K562 (cell line): ENCODE data around the gene SMIM10L1. TPM values are rescaled to one million over a fixed set of nuclear protein-coding genes. Genes with fewer than 3 reads are reported as not detected.

Source experiments
- ATAC-seq: fragments of 200-7000 bp; cut with Tn5 transposase; 3 replicates; pipeline ENCODE4 v1.9.1; 2020; ENCODE audit warnings: moderate library complexity
- BruUV-seq: library from RNA; stranded (reverse); fragments of 400-500 nt; replicated peaks from 2 replicates; lab custom pipeline; 2021; lab: Mats Ljungman, UMichigan
- CTCF ChIA-PET: fragments of 300-600 bp; formaldehyde crosslinking; extraction: SDS; loops from one replicate; lab custom pipeline; 2021; ENCODE audit warnings: low intra/inter-chr PET ratio; lab: Yijun Ruan, JAX
- POLR2A ChIA-PET: fragments of 300-600, 350-650 bp; sonication (Branson Sonifier 250); formaldehyde crosslinking; extraction: SDS; loops from one replicate; lab custom pipeline; 2021; ENCODE audit warnings: antibody characterized with exemption, inconsistent platforms; lab: Yijun Ruan, JAX
- DNase-seq, 4 experiments: peaks; one replicate each; pipeline versions ENCODE4 v3.0.0 to v3.0.0-alpha.2; 2011 to 2018; ENCODE audit warnings: low spot score in 3 of 4, mixed read lengths in 3 of 4; ENCODE audit errors: extremely low read depth in 1 of 4
- FAIRE-seq: peaks from 2 replicates; lab custom pipeline; 2011; peaks lifted over from hg19 to GRCh38; lab: Jason Lieb, UNC
- H2AFZ ChIP-seq: 2 replicates; pipeline ENCODE4 v1.6.0; 2011; ENCODE audit warnings: low read depth, low read length, control low read depth, inconsistent platforms
- H3K27ac ChIP-seq: fragments of 200-600 bp; 3 replicates; pipeline ENCODE4 v1.8.0; 2011; ENCODE audit warnings: low read depth, mild to moderate bottlenecking, control low read depth, inconsistent platforms, low read length, moderate library complexity, mixed read lengths; ENCODE audit errors: extremely low read depth
- H3K27me3 ChIP-seq, 2 experiments: fragments of 300-600 bp in 1 of 2; 2 replicates in 1 of 2; 3 replicates in 1 of 2; pipeline versions ENCODE4 v1.6.0 to v1.8.0; 2011; ENCODE audit warnings: inconsistent platforms in 2 of 2, low read length in 2 of 2, mild to moderate bottlenecking in 1 of 2, mixed read lengths in 1 of 2, moderate library complexity in 1 of 2; ENCODE audit not compliant: control insufficient read depth in 2 of 2, insufficient read depth in 2 of 2
- H3K36me3 ChIP-seq: fragments of 300-600 bp; 3 replicates; pipeline ENCODE4 v1.8.0; 2011; ENCODE audit warnings: mild to moderate bottlenecking, low read length, inconsistent platforms; ENCODE audit not compliant: control insufficient read depth, insufficient read depth
- H3K4me1 ChIP-seq, 2 experiments: fragments of 200-600 bp in 1 of 2; replicated peaks in 1 of 2; 2 replicates in 1 of 2; 3 replicates in 1 of 2; pipeline versions ENCODE4 v1.5.1 to v1.8.0; 2011; ENCODE audit warnings: inconsistent platforms in 2 of 2, low read length in 2 of 2, mild to moderate bottlenecking in 1 of 2, mixed read lengths in 1 of 2, moderate library complexity in 1 of 2; ENCODE audit not compliant: control insufficient read depth in 2 of 2, insufficient read depth in 2 of 2
- H3K4me2 ChIP-seq: 2 replicates; pipeline ENCODE4 v1.6.1; 2011; ENCODE audit warnings: low read length, control low read depth, inconsistent platforms, mixed read lengths; ENCODE audit not compliant: insufficient read depth
- H3K4me3 ChIP-seq: fragments of 200-600 bp; sonication (generic), shearing (Covaris generic); 2 replicates; pipeline ENCODE4 v1.5.1; 2016; ENCODE audit warnings: control low read depth, inconsistent platforms
- H3K79me2 ChIP-seq: fragments of 200-600 bp; 3 replicates; pipeline ENCODE4 v1.8.0; 2011; ENCODE audit warnings: low read length, inconsistent platforms; ENCODE audit not compliant: control insufficient read depth, insufficient read depth
- H3K9ac ChIP-seq, 2 experiments: 2 replicates each; pipeline versions ENCODE4 v1.6.0 to v1.6.1; 2011; ENCODE audit warnings: low read depth in 2 of 2, low read length in 2 of 2, control low read depth in 1 of 2, inconsistent platforms in 1 of 2, mild to moderate bottlenecking in 1 of 2, mixed read lengths in 1 of 2; ENCODE audit not compliant: insufficient read depth in 1 of 2
- H3K9me1 ChIP-seq: one replicate; pipeline ENCODE4 v1.6.0; 2011; ENCODE audit warnings: inconsistent platforms, mild to moderate bottlenecking, low read length, moderate library complexity; ENCODE audit not compliant: control insufficient read depth, insufficient read depth
- H3K9me3 ChIP-seq: replicated peaks from 2 replicates; pipeline ENCODE4 v1.5.1; 2011; ENCODE audit warnings: low read depth, low read length, inconsistent platforms; ENCODE audit not compliant: control insufficient read depth, insufficient read depth
- H4K20me1 ChIP-seq: replicated peaks from 2 replicates; pipeline ENCODE4 v1.6.1; 2011; ENCODE audit warnings: low read length, inconsistent platforms, mixed read lengths; ENCODE audit not compliant: control insufficient read depth, insufficient read depth
- CBFA2T3 ChIP-seq: fragments of 450-650 bp; IDR thresholded peaks from 2 replicates; pipeline ENCODE4 v1.6.1; 2017
- CEBPG ChIP-seq, 3 experiments: fragments of 200-800 bp in 1 of 3; sonication (Bioruptor generic) in 1 of 3; sonication (generic) in 1 of 3; formaldehyde crosslinking in 1 of 3; IDR thresholded peaks in 2 of 3; conservative IDR thresholded peaks in 1 of 3; 2 replicates each; pipeline versions ENCODE4 v1.6.1 to v1.8.0; 2016 to 2022; ENCODE audit warnings: missing compliant biosample characterization in 2 of 3, missing genetic modification characterization in 2 of 3, mild to moderate bottlenecking in 1 of 3, missing genetic modification reagents in 1 of 3
- HOXB6 ChIP-seq: fragments of 250-450 bp; sonication (Bioruptor Pico); IDR thresholded peaks from 2 replicates; pipeline ENCODE4 v1.5.1; 2022; ENCODE audit warnings: mild to moderate bottlenecking, borderline replicate concordance
- MAZ ChIP-seq, 2 experiments: fragments of 450-650 bp in 1 of 2; sonication (generic) in 1 of 2; formaldehyde crosslinking; IDR thresholded peaks in 1 of 2; conservative IDR thresholded peaks in 1 of 2; 2 replicates each; pipeline versions ENCODE4 v1.4.0 to v1.5.0; 2020; ENCODE audit warnings: mild to moderate bottlenecking in 1 of 2, missing genetic modification reagents in 1 of 2
- MCM2 ChIP-seq: fragments of 450-650 bp; IDR thresholded peaks from 2 replicates; pipeline ENCODE4 v1.6.1; 2017; ENCODE audit warnings: low read depth, mild to moderate bottlenecking
- MCM7 ChIP-seq, 2 experiments: fragments of 450-650 bp; IDR thresholded peaks; 2 replicates each; pipeline ENCODE4 v1.6.1; 2016 to 2018
- SRSF7 ChIP-seq: fragments of 200-400 bp; formaldehyde crosslinking; optimal IDR thresholded peaks from 2 replicates; pipeline ENCODE3; 2017; ENCODE audit warnings: mild to moderate bottlenecking, low read depth, low read length
- ZNF561 ChIP-seq: fragments of 450-650 bp; formaldehyde crosslinking; conservative IDR thresholded peaks from 2 replicates; pipeline ENCODE4 v1.4.0; 2020; ENCODE audit warnings: mild to moderate bottlenecking, moderate library complexity
- WGBS: fragments of 100-300 bp; shearing (Covaris generic); methylation state at CpG from one replicate; pipeline ENCODE4 v1.1.6; 2016; ENCODE audit warnings: low coverage, mixed read lengths; ENCODE audit not compliant: insufficient coverage; ENCODE audit errors: missing lambda C conversion rate; 5-methylcytosine and 5-hydroxymethylcytosine counted together
- in situ Hi-C: fragments of 300-500 bp; cut with MboI; formaldehyde crosslinking; loops from 4 replicates; pipeline ENCODE4 v1.15.0; 2018; ENCODE audit warnings: inconsistent platforms, mixed read lengths
- intact Hi-C: fragments of 100-400 bp; cut with micrococcal nuclease; formaldehyde crosslinking; loops from 2 replicates; pipeline ENCODE4 v1.14.2; 2022
- polyA plus RNA-seq, 8 experiments: library from polyadenylated mRNA; depleted of rRNA in 4 of 8; stranded (reverse) in 5 of 8; unstranded in 3 of 8; fragments of >200 nt; fragmentation: Nextera tagmentation in 2 of 8; fragmentation: Illumina TruSeq in 1 of 8; extraction: Ambion mirVana in 2 of 8; extraction: Trizol in 1 of 8; gene quantifications; 2 replicates each; pipeline versions ENCODE4 v1.2.1 to v1.2.3, GENCODE V29; 2011 to 2014; ENCODE audit warnings: inconsistent platforms in 1 of 8, missing spikeins in 1 of 8
- total RNA-seq, 7 experiments: library from RNA; depleted of rRNA in 6 of 7; stranded (reverse); fragments of >200 nt in 6 of 7; fragmentation: Illumina TruSeq in 2 of 7; extraction: Trizol in 2 of 7; gene quantifications; 2 replicates each; pipeline versions ENCODE4 v1.2.1 to v1.2.3, GENCODE V29; 2011 to 2021; ENCODE audit warnings: low replicate concordance in 1 of 7
- TF ChIP-seq, protein P1 (sequence below), 2 experiments: fragments of 250-450 bp in 1 of 2; fragments of 450-650 bp in 1 of 2; sonication (Bioruptor Pico) in 1 of 2; IDR thresholded peaks; 2 replicates each; pipeline versions ENCODE4 v1.6.1 to v1.8.0; 2016 to 2021; ENCODE audit warnings: mild to moderate bottlenecking in 2 of 2, moderate library complexity in 2 of 2, missing compliant biosample characterization in 1 of 2, missing genetic modification characterization in 1 of 2

Gene SMIM10L1
- total and polyA plus RNA-seq, 9 of the 15 experiments (the other 6 are each of a cell fraction or from before 2014, with no cell fraction given) = 3.0 to 12.1 (median 9.0) TPM

DNA sequence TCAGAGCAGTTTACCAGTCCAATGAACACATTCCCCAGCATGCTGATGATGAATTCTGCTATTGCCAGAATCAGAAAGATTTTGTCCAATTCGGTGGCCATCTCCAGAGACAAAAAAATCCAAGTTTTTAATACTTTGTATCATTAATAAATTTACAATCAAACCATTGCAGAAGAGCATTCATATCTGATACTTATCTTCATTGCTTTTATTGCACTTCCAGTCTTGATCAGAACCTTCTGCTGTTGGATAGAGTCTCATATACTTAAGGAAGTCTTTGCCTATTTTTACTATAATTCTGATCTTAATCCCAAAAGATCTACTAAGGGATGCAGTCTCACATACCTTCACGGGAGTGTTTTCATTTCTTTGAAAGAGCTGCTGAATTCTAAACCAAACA is 15.8 kb downstream of the SMIM10L1 start, which contains the start of gene TAS2R42:
TSS of gene TAS2R42 (minus strand) at position 101 of the 400 bp plus-strand sequence. CDS start at position 101, 0 bp downstream.
- POLR2A ChIA-PET = no interaction called here
- H3K36me3 ChIP-seq = no peaks in the 10 kb centered on the region
- no peak for DNase-seq
- no peak within 1 kb of the TSS for H3K4me3 ChIP-seq
- no peak for TF ChIP-seq MCM7 (IDR thresholded peaks at IDR 0.05)
- TF ChIP-seq, protein P1, sequence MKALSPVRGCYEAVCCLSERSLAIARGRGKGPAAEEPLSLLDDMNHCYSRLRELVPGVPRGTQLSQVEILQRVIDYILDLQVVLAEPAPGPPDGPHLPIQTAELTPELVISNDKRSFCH (CRISPR knock-in tag; IDR thresholded peaks at IDR 0.05) = no peak
- TF ChIP-seq, protein P1 (tag; IDR thresholded peaks at IDR 0.05) = no peak
- H4K20me1 ChIP-seq = no peaks in the 10 kb centered on the region
- H3K4me2 ChIP-seq = no peak within 1 kb of the TSS
- no peak for ATAC-seq
- no peak within 1 kb of the TSS for H3K27ac ChIP-seq
- no peaks in the 10 kb centered on the region for H3K9me3 ChIP-seq
- no peaks in the 10 kb centered on the region for H3K27me3 ChIP-seq
- no TSS peak for BruUV-seq
- no peak for FAIRE-seq
- intact Hi-C loops (no loop called here), in situ Hi-C loops (no loop called here)
- H3K9me1 ChIP-seq = no peaks in the 10 kb centered on the region
- CTCF ChIA-PET = no interaction called here
- H3K9ac ChIP-seq = no peak within 1 kb of the TSS
- WGBS = 0% methylated on average over 2 of the region's 2 CpGs
- no peaks in the 10 kb centered on the region for H3K4me1 ChIP-seq
- H3K79me2 ChIP-seq = no peaks in the 10 kb centered on the region
- H2AFZ ChIP-seq = no peak within 1 kb of the TSS

DNA sequence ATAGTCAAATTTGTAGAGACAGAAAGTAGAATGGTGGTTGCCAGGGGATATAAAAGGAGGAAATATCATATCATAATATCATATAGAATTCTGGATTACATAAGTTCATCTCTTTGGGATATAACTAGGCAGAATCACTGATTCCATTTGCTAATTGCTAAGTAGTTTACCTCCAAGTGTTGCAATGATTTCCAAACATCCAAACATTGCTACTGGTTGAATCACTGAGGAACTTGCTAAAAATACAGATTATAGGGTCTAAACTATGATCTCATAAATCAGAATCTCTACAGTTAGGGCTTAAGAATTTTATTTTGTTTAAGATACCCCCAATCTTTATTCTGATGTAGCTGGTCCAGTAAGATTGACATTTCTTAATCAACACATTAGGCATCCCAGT is 31.8 kb downstream of the SMIM10L1 start:
- H3K9me1 ChIP-seq = no peaks in the 10 kb centered on the region
- no peaks in the 10 kb centered on the region for H3K79me2 ChIP-seq
- H3K4me2 ChIP-seq = no peak overlapping the region
- intact Hi-C loops = no loop called here
- no TSS peak for BruUV-seq
- no peaks in the 10 kb centered on the region; a peak in 1 of 5 replicates for H3K4me1 ChIP-seq
- H3K36me3 ChIP-seq = no peaks in the 10 kb centered on the region
- FAIRE-seq (no peak), ATAC-seq (no peak), DNase-seq (no peak)
- ChIA-PET POLR2A (no interaction called here), CTCF (no interaction called here)
- no peak overlapping the region for H2AFZ ChIP-seq
- no peak overlapping the region for H3K4me3 ChIP-seq
- H4K20me1 ChIP-seq = no peaks in the 10 kb centered on the region
- no peaks in the 10 kb centered on the region for H3K27me3 ChIP-seq
- H3K9ac ChIP-seq = no peak overlapping the region
- TF ChIP-seq SRSF7 = no peak
- no peak for TF ChIP-seq CEBPG (CRISPR knock-in tag; IDR thresholded peaks at IDR 0.05)
- no peak for TF ChIP-seq CEBPG (tag; conservative IDR thresholded peaks at IDR 0.05 in 1 of 2, IDR thresholded peaks at IDR 0.05 in 1 of 2)
- TF ChIP-seq ZNF561 = no peak
- TF ChIP-seq CBFA2T3 = no peak
- TF ChIP-seq HOXB6 (CRISPR knock-in tag) = no peak
- TF ChIP-seq MAZ (CRISPR knock-in tag; conservative IDR thresholded peaks at IDR 0.05 in 1 of 2, IDR thresholded peaks at IDR 0.05 in 1 of 2) = no peak
- TF ChIP-seq MCM2 = no peak
- TF ChIP-seq, all 486 proteins: peak for 0
- in situ Hi-C loops = loop anchor here (25.0 kb wide), 1 partner anchor 966 kb away; no protein-coding TSS in a partner anchor
- H3K27ac ChIP-seq = no peak overlapping the region
- H3K9me3 ChIP-seq = no peaks in the 10 kb centered on the region
